GM18498 (cell line): Measurements from ENCODE around the gene MCM5.
"Not testable (repeated sequence)": the region's sequence is repeated elsewhere in the genome, so short reads cannot be mapped to it uniquely, and the experiment has no call there.

Experiments used
- ATAC-seq: cut with Tn5 transposase; IDR thresholded peaks from one replicate; pipeline ENCODE4 v1.9.1; 2021; ENCODE audit warnings: mild to moderate bottlenecking, moderate library complexity; ENCODE audit not compliant: unreplicated experiment

Gene MCM5

GRCh38 chr22:35450824-35451569 lies 51.1 kb downstream of the MCM5 start:
- ATAC-seq: no peak

GRCh38 chr22:35451592-35451991 lies 51.7 kb downstream of the MCM5 start:
- ATAC-seq: no peak

- ATAC-seq: no peak
Observed at GRCh38 chr22:35452351-35452781, 52.4 kb downstream of the MCM5 start.

- no peak for ATAC-seq
Observed at GRCh38 chr22:35452810-35453743, 53.1 kb downstream of the MCM5 start.

GRCh38 chr22:35454416-35455054 lies 54.6 kb downstream of the MCM5 start:
- ATAC-seq: no peak

- no peak for ATAC-seq
Observed at GRCh38 chr22:35455529-35455928, 55.6 kb downstream of the MCM5 start.

- ATAC-seq: no peak
Observed at GRCh38 chr22:35456757-35457156, 56.8 kb downstream of the MCM5 start.

GRCh38 chr22:35457729-35458546 lies 58.0 kb downstream of the MCM5 start:
- no peak for ATAC-seq

GRCh38 chr22:35458547-35459422 lies 58.8 kb downstream of the MCM5 start:
- ATAC-seq: no peak

GRCh38 chr22:35459423-35459894 lies 59.5 kb downstream of the MCM5 start:
- no peak for ATAC-seq

- not testable (repeated sequence) for ATAC-seq
Observed at GRCh38 chr22:35459976-35460375, 60.0 kb downstream of the MCM5 start.

- no peak for ATAC-seq
Observed at GRCh38 chr22:35460688-35461087, 60.7 kb downstream of the MCM5 start.

GRCh38 chr22:35462498-35463230 lies 62.7 kb downstream of the MCM5 start:
- ATAC-seq: no peak

- ATAC-seq: no peak
Observed at GRCh38 chr22:35463231-35463933, 63.4 kb downstream of the MCM5 start.

GRCh38 chr22:35464399-35464798 lies 64.5 kb downstream of the MCM5 start:
- no peak for ATAC-seq

- ATAC-seq: no peak
Observed at GRCh38 chr22:35465109-35465701, 65.3 kb downstream of the MCM5 start.

GRCh38 chr22:35467681-35468434 lies 67.9 kb downstream of the MCM5 start:
- ATAC-seq: no peak
